Endodermal cell (in vitro differentiated cells): ENCODE data around the gene ALDH1A1. TPM values are rescaled to one million over a fixed set of nuclear protein-coding genes. Genes with fewer than 3 reads are reported as not detected.
"Not testable (repeated sequence)": the region's sequence is repeated elsewhere in the genome, so short reads cannot be mapped to it uniquely, and the experiment has no call there.

ENCODE experiments used
- DNase-seq: peaks from one replicate; pipeline ENCODE4 v3.0.0-alpha.2; 2017
- H3K27ac ChIP-seq: 2 replicates; pipeline ENCODE4 v1.5.1; 2013; ENCODE audit warnings: mild to moderate bottlenecking, low read depth, low read length, moderate library complexity
- H3K27me3 ChIP-seq: 2 replicates; pipeline ENCODE4 v1.6.1; 2013; ENCODE audit warnings: mild to moderate bottlenecking, low read length, moderate library complexity; ENCODE audit not compliant: insufficient read depth, control insufficient read depth, poor library complexity, severe bottlenecking
- H3K36me3 ChIP-seq: 2 replicates; pipeline ENCODE4 v1.7.0; 2013; ENCODE audit warnings: mild to moderate bottlenecking, low read length, moderate library complexity; ENCODE audit not compliant: control insufficient read depth, insufficient read depth
- H3K4me1 ChIP-seq: one replicate; pipeline ENCODE4 v1.7.0; 2013; ENCODE audit warnings: low read length; ENCODE audit not compliant: control insufficient read depth, insufficient read depth
- H3K4me3 ChIP-seq: 2 replicates; pipeline ENCODE4 v1.5.1; 2013; ENCODE audit warnings: mild to moderate bottlenecking, low read length, moderate library complexity
- H3K9ac ChIP-seq: 2 replicates; pipeline ENCODE4 v1.6.1; 2013; ENCODE audit warnings: mild to moderate bottlenecking, low read length, moderate library complexity; ENCODE audit not compliant: poor library complexity, severe bottlenecking; ENCODE audit errors: extremely low read depth
- H3K9me3 ChIP-seq: 2 replicates; pipeline ENCODE4 v1.6.1; 2013; ENCODE audit warnings: mild to moderate bottlenecking, low read length, moderate library complexity; ENCODE audit not compliant: control insufficient read depth
- H3K27ac Mint-ChIP-seq: 2 replicates; pipeline ENCODE4 v1.8.0; 2020; ENCODE audit warnings: mixed read lengths
- H3K27me3 Mint-ChIP-seq: 2 replicates; pipeline ENCODE4 v1.8.0; 2021; ENCODE audit warnings: mild to moderate bottlenecking, mixed read lengths; ENCODE audit not compliant: insufficient read depth
- H3K36me3 Mint-ChIP-seq: 2 replicates; pipeline ENCODE4 v1.8.0; 2020; ENCODE audit warnings: low read depth, mixed read lengths
- H3K4me1 Mint-ChIP-seq: 2 replicates; pipeline ENCODE4 v1.8.0; 2020; ENCODE audit warnings: mixed read lengths
- H3K4me3 Mint-ChIP-seq: 2 replicates; pipeline ENCODE4 v1.8.0; 2020; ENCODE audit warnings: mild to moderate bottlenecking, moderate library complexity, mixed read lengths
- H3K9me3 Mint-ChIP-seq: 2 replicates; pipeline ENCODE4 v1.8.0; 2020; ENCODE audit warnings: mild to moderate bottlenecking, mixed read lengths
- WGBS, 2 experiments: methylation state at CpG; one replicate each; pipeline versions ENCODE4 v1.1.5 to v1.1.7; 2013; ENCODE audit warnings: missing lambda C conversion rate in 2 of 2, mixed read lengths in 1 of 2; ENCODE audit not compliant: insufficient coverage in 1 of 2, insufficient read length in 1 of 2; 5-methylcytosine and 5-hydroxymethylcytosine counted together
- total RNA-seq, 2 donors: library from RNA; stranded (reverse); fragmentation: NEBNext Ultra II Directional in 1 of 2; extraction: Animal tissue kit (Norgen Biotek cat#: 25700) in 1 of 2; gene quantifications; 2 replicates in 1 of 2; 3 replicates in 1 of 2; pipeline ENCODE4 v1.2.1, GENCODE V29; 2021
- TF ChIP-seq, protein P1 (sequence below): fragments of 200-600 bp; sonication (generic); conservative IDR thresholded peaks from 2 replicates; pipeline ENCODE4 v1.5.0; 2021; ENCODE audit warnings: antibody characterized with exemption, mild to moderate bottlenecking

ALDH1A1 gene
- total RNA-seq, 2 donors from 2014 or later = 3.5 to 4.6 TPM

DNA sequence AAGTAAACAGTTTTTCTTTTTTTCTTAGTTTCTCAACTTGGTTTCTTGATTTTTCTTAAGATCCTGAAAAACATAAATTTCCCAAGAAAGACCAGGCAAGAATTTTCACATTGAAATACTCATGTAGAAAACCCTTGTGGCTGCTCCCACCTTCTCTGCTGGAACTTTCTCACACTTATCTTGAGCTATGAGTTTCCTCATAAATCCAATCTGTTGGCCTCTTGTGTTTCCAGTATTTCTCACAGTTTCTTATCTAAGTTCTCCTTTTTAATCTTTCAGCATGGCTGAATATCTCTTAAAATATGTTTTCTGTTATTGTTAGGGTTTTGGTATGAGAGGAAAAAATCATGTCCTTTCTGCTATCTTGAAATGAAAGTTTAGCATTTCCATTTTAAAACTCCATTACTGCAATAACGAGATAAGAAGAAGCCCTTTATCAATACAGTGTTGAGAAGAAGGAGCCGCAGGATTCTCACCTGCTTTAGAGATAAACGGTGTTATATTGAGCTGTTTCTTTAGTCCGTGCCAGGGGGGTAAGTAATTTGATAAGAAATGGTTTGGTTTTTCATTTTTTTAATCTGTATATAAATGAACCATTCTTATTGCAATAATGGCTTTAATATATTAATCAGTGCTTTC is 89.3 kb downstream of the ALDH1A1 start:
- H3K27me3 Mint-ChIP-seq = peaks cover 39% of the 10 kb centered on the region
- WGBS, 2 experiments = 42% methylated on average over 4 of the region's 4 CpGs; no CpG with 5 or more reads in 1 of the 2 experiments
- peaks cover 14% of the 10 kb centered on the region for H3K9me3 Mint-ChIP-seq
- H3K4me3 Mint-ChIP-seq = no peak overlapping the region
- no peak overlapping the region for H3K27ac ChIP-seq
- H3K9me3 ChIP-seq = peaks cover 10% of the 10 kb centered on the region
- no peaks in the 10 kb centered on the region for H3K36me3 ChIP-seq
- no peak overlapping the region for H3K9ac ChIP-seq
- H3K27me3 ChIP-seq = peaks cover 62% of the 10 kb centered on the region
- no peak for DNase-seq
- TF ChIP-seq, protein P1, sequence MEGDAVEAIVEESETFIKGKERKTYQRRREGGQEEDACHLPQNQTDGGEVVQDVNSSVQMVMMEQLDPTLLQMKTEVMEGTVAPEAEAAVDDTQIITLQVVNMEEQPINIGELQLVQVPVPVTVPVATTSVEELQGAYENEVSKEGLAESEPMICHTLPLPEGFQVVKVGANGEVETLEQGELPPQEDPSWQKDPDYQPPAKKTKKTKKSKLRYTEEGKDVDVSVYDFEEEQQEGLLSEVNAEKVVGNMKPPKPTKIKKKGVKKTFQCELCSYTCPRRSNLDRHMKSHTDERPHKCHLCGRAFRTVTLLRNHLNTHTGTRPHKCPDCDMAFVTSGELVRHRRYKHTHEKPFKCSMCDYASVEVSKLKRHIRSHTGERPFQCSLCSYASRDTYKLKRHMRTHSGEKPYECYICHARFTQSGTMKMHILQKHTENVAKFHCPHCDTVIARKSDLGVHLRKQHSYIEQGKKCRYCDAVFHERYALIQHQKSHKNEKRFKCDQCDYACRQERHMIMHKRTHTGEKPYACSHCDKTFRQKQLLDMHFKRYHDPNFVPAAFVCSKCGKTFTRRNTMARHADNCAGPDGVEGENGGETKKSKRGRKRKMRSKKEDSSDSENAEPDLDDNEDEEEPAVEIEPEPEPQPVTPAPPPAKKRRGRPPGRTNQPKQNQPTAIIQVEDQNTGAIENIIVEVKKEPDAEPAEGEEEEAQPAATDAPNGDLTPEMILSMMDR = no peak
- H3K4me1 ChIP-seq = peaks cover 2% of the 10 kb centered on the region
- H3K4me3 ChIP-seq = no peak overlapping the region
- peaks cover 20% of the 10 kb centered on the region for H3K4me1 Mint-ChIP-seq
- peaks cover 3% of the 10 kb centered on the region for H3K36me3 Mint-ChIP-seq
- no peak overlapping the region for H3K27ac Mint-ChIP-seq

GRCh38 chr9:72862788-72863187 is 90.1 kb downstream of the ALDH1A1 start:
- not testable (repeated sequence) for H3K9me3 Mint-ChIP-seq, H3K27ac ChIP-seq, H3K9me3 ChIP-seq, H3K4me3 ChIP-seq, H3K36me3 ChIP-seq, H3K4me1 ChIP-seq, H3K9ac ChIP-seq, H3K36me3 Mint-ChIP-seq, H3K27ac Mint-ChIP-seq, DNase-seq, H3K4me3 Mint-ChIP-seq
- WGBS, 2 experiments = 89 to 92% methylated on average over 4 to 7 of the region's 7 CpGs
- peaks cover 27% of the 10 kb centered on the region for H3K4me1 Mint-ChIP-seq
- H3K27me3 ChIP-seq = peaks cover 62% of the 10 kb centered on the region
- peaks cover 38% of the 10 kb centered on the region for H3K27me3 Mint-ChIP-seq

DNA sequence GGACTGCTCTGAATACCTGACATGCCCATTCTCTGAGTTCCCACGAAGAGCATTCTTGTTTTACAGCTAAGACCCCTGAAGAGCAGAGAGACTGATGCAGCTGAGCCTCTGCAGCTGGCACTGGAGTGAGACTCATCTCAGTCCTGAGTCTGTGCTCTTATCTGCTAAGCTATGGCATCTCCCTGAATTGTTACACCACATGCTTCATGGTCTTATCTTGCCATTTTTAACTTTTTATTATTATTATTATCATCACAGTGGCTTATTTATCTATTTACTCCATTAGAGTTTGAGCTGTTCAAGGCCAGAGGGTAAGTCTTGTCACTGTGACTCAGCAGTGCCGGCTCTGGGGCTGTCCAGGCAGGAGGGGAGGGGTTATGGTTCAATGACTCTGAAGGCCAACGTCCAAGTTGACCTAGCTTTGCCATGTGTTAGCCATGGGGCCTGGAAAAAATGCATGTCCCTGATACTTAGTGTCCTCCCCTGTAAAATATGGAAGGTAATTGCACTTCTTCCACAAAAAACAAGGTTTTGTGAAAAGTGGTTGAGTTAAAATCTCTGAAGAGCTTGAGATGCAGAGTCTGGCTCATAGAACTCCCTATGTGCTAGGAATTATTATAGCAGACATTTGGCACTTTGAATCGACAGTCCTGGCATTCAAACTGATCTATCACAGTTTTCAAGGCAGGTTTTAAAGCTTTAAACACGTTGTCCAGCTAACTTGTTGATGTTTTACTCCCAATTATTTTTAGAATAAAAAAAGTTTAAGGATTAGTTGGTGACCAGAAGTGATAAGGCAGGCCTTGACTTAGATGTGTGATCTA is 94.6 kb downstream of the ALDH1A1 start:
- Mint-ChIP-seq H3K27ac (peak overlapping the region; percentile 52), H3K9me3 (peaks cover 2% of the 10 kb centered on the region), H3K4me3 (no peak overlapping the region)

More for the DNA sequence above, 94.6 kb downstream of the ALDH1A1 start:
- Histone ChIP-seq H3K4me3 (no peak overlapping the region), H3K9ac (no peak overlapping the region), H3K27ac (no peak overlapping the region), H3K36me3 (no peaks in the 10 kb centered on the region), H3K4me1 (peaks cover 5% of the 10 kb centered on the region), H3K9me3 (no peaks in the 10 kb centered on the region), H3K27me3 (peaks cover 33% of the 10 kb centered on the region)
- no peaks in the 10 kb centered on the region for H3K36me3 Mint-ChIP-seq
- WGBS, 2 experiments = 72 to 94% methylated on average over 2 to 5 of the region's 5 CpGs
- DNase-seq = no peak
- H3K27me3 Mint-ChIP-seq = peaks cover 24% of the 10 kb centered on the region
- TF ChIP-seq, protein P1 = no peak
- peaks cover 31% of the 10 kb centered on the region for H3K4me1 Mint-ChIP-seq
